NCI-H146 treated with DMSO at 0.1 percent for 48 hours (cell line): ENCODE data around the gene GTF3C5.
"Not testable (repeated sequence)": the region's sequence is repeated elsewhere in the genome, so short reads cannot be mapped to it uniquely, and the experiment has no call there.

Experiments used
- DNase-seq: peaks from one replicate; lab custom pipeline; 2025; ENCODE audit not compliant: unreplicated experiment; lab: John Stamatoyannopoulos, UW

Gene GTF3C5

GRCh38 chr9:133087429-133088145 is 56.8 kb downstream of the GTF3C5 start:
- no peak for DNase-seq

- DNase-seq, result no peak
These were observed 57.5 kb downstream of the GTF3C5 start for GRCh38 chr9:133088146-133088750.

- no peak for DNase-seq
These were observed 58.0 kb downstream of the GTF3C5 start for GRCh38 chr9:133088756-133089155.

GRCh38 chr9:133089271-133089671 is 58.5 kb downstream of the GTF3C5 start:
- DNase-seq, result no peak

GRCh38 chr9:133090187-133090586 is 59.4 kb downstream of the GTF3C5 start:
- DNase-seq, result no peak

GRCh38 chr9:133090752-133091385 is 60.1 kb downstream of the GTF3C5 start:
- no peak for DNase-seq

GRCh38 chr9:133094351-133094750 is 63.6 kb downstream of the GTF3C5 start:
- not testable (repeated sequence) for DNase-seq

GRCh38 chr9:133094842-133095393 is 64.1 kb downstream of the GTF3C5 start:
- no peak for DNase-seq

- DNase-seq, result no peak
These were observed 67.4 kb downstream of the GTF3C5 start for GRCh38 chr9:133098104-133098754.

GRCh38 chr9:133098871-133099270 is 68.1 kb downstream of the GTF3C5 start:
- DNase-seq, result no peak

GRCh38 chr9:133099726-133100505 is 69.1 kb downstream of the GTF3C5 start:
- DNase-seq, result no peak

- no peak for DNase-seq
These were observed 69.9 kb downstream of the GTF3C5 start for GRCh38 chr9:133100506-133101355.

- DNase-seq, result no peak
These were observed 70.8 kb downstream of the GTF3C5 start for GRCh38 chr9:133101356-133102189.

- DNase-seq, result no peak
These were observed 71.6 kb downstream of the GTF3C5 start for GRCh38 chr9:133102190-133103021.

GRCh38 chr9:133103183-133103986 is 72.6 kb downstream of the GTF3C5 start:
- DNase-seq, result no peak

GRCh38 chr9:133103987-133104505 is 73.2 kb downstream of the GTF3C5 start:
- DNase-seq, result no peak
